ENCODE results near the gene CEACAM1.

Gene CEACAM1

DNA sequence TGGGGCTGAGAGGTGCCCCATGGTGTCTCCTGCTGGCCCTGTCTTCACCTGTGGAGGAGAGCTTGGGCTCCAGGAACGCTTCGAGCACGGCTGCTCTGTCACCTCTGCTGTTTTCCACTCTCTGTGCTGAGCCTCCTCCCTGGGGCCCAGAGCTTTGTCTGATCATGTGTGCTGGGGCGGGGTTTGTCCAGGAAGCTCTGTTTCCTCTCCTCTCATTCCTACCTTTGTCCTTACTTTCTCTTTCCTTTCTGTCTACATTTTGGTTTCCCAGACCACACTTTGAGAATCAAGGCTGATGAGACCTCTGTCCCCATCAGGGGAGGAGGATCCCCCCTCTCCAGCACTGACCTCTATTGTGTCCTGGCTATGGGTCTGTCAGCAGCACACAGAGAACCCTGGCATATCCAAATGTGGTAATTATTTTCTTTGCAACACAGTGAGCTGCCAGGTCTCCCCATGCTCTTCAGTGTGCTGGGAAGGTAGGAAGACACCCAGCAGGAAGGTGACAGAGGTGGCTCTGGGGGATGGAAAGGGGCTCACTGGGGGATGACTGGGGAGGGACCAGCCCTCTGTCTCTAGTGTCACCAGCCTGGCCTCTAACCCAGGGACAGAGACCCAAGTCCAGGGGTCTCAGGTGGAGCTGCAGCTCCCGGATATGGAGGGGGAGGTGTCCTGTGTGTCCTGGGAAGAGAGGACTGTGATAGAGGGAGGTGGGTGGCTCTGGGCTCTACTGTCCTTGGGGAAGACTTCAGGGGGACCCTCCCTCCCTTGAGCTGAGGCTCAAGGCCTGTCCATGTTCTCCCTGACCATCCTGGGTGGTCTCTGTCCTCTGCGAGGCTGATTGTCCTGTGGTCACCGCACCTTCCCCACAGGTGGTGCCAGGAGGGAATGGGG is at the start of gene CEACAM1:
CEACAM1 (minus strand) TSS at position 128 of the 894 bp plus-strand sequence; CDS start at position 21, 107 bp downstream.
- H3K4me3 ChIP-seq = peak within 1 kb of the TSS; percentile 18
- H3K27ac ChIP-seq = no peak within 1 kb of the TSS
- no peak for DNase-seq (ENCODE audit: low spot score)
- TF ChIP-seq, protein P1, sequence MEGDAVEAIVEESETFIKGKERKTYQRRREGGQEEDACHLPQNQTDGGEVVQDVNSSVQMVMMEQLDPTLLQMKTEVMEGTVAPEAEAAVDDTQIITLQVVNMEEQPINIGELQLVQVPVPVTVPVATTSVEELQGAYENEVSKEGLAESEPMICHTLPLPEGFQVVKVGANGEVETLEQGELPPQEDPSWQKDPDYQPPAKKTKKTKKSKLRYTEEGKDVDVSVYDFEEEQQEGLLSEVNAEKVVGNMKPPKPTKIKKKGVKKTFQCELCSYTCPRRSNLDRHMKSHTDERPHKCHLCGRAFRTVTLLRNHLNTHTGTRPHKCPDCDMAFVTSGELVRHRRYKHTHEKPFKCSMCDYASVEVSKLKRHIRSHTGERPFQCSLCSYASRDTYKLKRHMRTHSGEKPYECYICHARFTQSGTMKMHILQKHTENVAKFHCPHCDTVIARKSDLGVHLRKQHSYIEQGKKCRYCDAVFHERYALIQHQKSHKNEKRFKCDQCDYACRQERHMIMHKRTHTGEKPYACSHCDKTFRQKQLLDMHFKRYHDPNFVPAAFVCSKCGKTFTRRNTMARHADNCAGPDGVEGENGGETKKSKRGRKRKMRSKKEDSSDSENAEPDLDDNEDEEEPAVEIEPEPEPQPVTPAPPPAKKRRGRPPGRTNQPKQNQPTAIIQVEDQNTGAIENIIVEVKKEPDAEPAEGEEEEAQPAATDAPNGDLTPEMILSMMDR (IDR thresholded peaks at IDR 0.05) = no peak

- Histone ChIP-seq H3K27ac (no peak overlapping the region), H3K4me3 (no peak overlapping the region)
- TF ChIP-seq, protein P1 (IDR thresholded peaks at IDR 0.05) = no peak
- DNase-seq (ENCODE audit: low spot score) = no peak
Observed at GRCh38 chr19:42577016-42577415, 48.7 kb upstream of the CEACAM1 start.

DNA sequence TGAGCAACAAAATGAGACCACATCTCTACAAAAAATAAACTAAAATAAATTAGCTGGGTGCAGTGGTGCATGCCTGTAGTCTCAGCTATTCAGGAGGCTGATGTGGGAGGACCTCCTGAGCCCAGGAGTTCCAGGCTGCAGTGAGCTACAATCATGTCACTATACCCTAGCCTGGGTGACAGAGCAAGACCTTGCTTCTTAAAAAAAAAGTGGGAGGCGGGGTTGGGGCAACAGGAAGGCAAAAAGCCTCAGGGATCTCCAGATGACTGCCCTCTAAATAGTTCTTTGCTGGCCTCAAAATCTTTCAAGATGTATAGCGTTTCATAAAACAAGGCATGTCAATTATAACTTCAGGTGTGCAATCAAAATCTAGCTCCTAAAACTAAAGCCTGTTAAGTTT is 48.0 kb upstream of the CEACAM1 start:
- TF ChIP-seq, protein P1 (IDR thresholded peaks at IDR 0.05) = no peak
- no peak overlapping the region for H3K4me3 ChIP-seq
- DNase-seq (ENCODE audit: low spot score) = no peak
- no peak overlapping the region for H3K27ac ChIP-seq

GRCh38 chr19:42573642-42574041 is 45.4 kb upstream of the CEACAM1 start:
- Histone ChIP-seq H3K4me3 (no peak overlapping the region), H3K27ac (no peak overlapping the region)
- no peak for DNase-seq (ENCODE audit: low spot score)
- TF ChIP-seq, protein P1 (IDR thresholded peaks at IDR 0.05) = no peak

DNA sequence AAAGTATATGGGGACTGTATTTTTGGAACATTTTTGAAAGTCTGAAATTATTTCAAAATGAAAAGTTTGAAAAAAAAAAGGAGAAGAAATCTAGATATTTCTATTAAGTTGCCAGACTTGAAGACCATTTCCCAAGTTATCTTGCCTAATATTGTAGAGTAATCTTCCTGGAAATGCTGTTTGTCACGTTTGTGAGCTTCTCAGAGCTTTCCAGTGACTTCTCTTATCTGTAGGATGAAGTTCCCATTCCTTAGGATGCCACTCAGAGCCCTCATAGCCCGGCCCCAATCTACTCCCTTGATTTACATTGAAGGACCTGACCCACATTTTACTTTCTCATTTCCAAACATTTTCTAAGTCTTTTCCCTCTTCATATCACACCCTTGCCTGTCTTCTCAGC is 42.8 kb upstream of the CEACAM1 start:
- no peak for DNase-seq (ENCODE audit: low spot score)
- H3K4me3 ChIP-seq = no peak overlapping the region

GRCh38 chr19:42569193-42569592 is 40.9 kb upstream of the CEACAM1 start:
- no peak overlapping the region for H3K27ac ChIP-seq
- no peak for DNase-seq (ENCODE audit: low spot score)
- H3K4me3 ChIP-seq = no peak overlapping the region
- TF ChIP-seq, protein P1 (IDR thresholded peaks at IDR 0.05) = no peak

More for the DNA sequence above, 42.8 kb upstream of the CEACAM1 start:
- TF ChIP-seq, protein P1 (IDR thresholded peaks at IDR 0.05) = no peak
- no peak overlapping the region for H3K27ac ChIP-seq

DNA sequence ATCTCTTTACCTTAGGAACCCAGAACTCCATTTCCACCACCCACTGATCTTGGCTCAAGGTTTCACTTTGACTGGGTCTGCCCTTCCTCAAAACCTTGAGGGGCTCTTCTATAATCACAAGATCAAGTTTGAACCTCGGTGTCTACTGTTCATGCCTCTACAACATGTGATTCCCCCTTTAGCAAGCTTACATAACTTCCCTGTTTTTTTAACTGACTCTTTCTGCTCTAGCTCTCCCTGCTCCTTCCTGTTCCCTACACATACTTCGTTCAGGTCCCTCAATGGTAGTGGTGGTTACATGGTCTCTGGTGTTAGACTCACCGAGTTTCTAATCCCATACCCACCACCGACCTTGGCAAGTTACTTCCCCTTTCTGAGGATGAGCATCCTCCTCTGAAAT is 39.7 kb upstream of the CEACAM1 start:
- TF ChIP-seq, protein P1 (IDR thresholded peaks at IDR 0.05) = no peak

More for the DNA sequence above, 39.7 kb upstream of the CEACAM1 start:
- H3K27ac ChIP-seq = no peak overlapping the region
- H3K4me3 ChIP-seq = no peak overlapping the region
- no peak for DNase-seq (ENCODE audit: low spot score)
